ENCODE measurements around the gene RHEX.

RHEX gene

DNA sequence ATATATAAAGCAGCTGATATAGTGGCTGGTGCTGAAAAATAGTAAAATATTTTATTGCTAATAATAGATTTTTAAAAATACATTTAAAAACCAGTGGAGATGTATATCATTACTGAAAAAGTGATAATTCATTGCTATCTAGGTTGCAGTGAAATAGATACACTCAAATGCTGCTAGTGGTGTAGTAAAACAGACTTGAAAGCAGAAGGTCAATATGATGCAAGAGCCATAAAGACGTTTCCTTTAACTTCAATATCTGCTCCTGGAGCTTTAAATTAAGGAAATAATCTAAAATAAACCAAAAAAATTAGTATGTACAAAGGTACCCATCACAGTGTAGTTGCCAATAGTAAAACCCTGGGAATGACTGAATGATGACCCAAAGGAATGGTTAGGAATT lies 26.2 kb downstream of the RHEX start:
- Histone ChIP-seq H2AFZ (ENCODE audit: low read length) (no peak overlapping the region), H3K4me1 (ENCODE audit: control insufficient read depth in 2 of 2, insufficient read depth in 1 of 2, low read depth in 1 of 2, low read length in 2 of 2) (no peaks in the 10 kb centered on the region), H4K8ac (ENCODE audit: low read depth, low read length) (no peak overlapping the region), H2AK5ac (ENCODE audit: low read depth, low read length) (no peak overlapping the region), H2BK15ac (ENCODE audit: low read length) (no peak overlapping the region), H3K79me1 (ENCODE audit: low read depth, low read length) (no peaks in the 10 kb centered on the region), H3K18ac (ENCODE audit: low read length) (no peak overlapping the region), H3K4me3 (ENCODE audit: low read length in 2 of 2) (no peak overlapping the region), H3K4ac (ENCODE audit: low read length) (no peak overlapping the region), H4K91ac (ENCODE audit: low read depth, low read length, poor library complexity) (no peak overlapping the region), H3K14ac (ENCODE audit: low read length) (no peak overlapping the region), H3K4me2 (ENCODE audit: insufficient read depth, low read length, poor library complexity, severe bottlenecking) (no peak overlapping the region), H3K27me3 (ENCODE audit: control insufficient read depth in 3 of 3, insufficient read depth in 3 of 3, low read depth in 1 of 3, low read length in 3 of 3) (peaks cover 0 to 24% (median 2%) of the 10 kb centered on the region in 3 experiments), H2BK5ac (ENCODE audit: low read length) (no peak overlapping the region), H2BK12ac (ENCODE audit: low read length) (no peak overlapping the region), H3K36me3 (replicated peaks in 1 of 2; ENCODE audit: control insufficient read depth in 2 of 2, insufficient read depth in 2 of 2, low read length in 2 of 2) (no peaks in the 10 kb centered on the region), H3K9me3 (replicated peaks in 1 of 2; ENCODE audit: control insufficient read depth in 2 of 2, insufficient read depth in 1 of 2, low read depth in 1 of 2, low read length in 2 of 2) (no peaks in the 10 kb centered on the region), H3K23ac (ENCODE audit: low read depth, low read length, poor library complexity) (no peak overlapping the region), H3K27ac (replicated peaks; ENCODE audit: low read length) (no peak overlapping the region), H2BK120ac (ENCODE audit: low read depth, low read length) (no peak overlapping the region), H3K9ac (ENCODE audit: low read depth, low read length, poor library complexity) (no peak overlapping the region)
- WGBS, 2 donors (ENCODE audit: extremely low coverage in 2 of 2, insufficient read length in 2 of 2, insufficient replicate concordance in 1 of 2), result no CpG with 5 or more reads among the region's 1 CpG
- no peak for DNase-seq (ENCODE audit: low spot score)

- Histone ChIP-seq H3K4me2 (ENCODE audit: insufficient read depth, low read length, poor library complexity, severe bottlenecking) (no peak overlapping the region), H2BK15ac (ENCODE audit: low read length) (no peak overlapping the region), H2BK120ac (ENCODE audit: low read depth, low read length) (no peak overlapping the region), H3K4me3 (ENCODE audit: low read length in 2 of 2) (no peak overlapping the region), H3K36me3 (replicated peaks in 1 of 2; ENCODE audit: control insufficient read depth in 2 of 2, insufficient read depth in 2 of 2, low read length in 2 of 2) (no peaks in the 10 kb centered on the region), H3K79me1 (ENCODE audit: low read depth, low read length) (no peaks in the 10 kb centered on the region), H2BK5ac (ENCODE audit: low read length) (no peak overlapping the region), H3K27ac (replicated peaks; ENCODE audit: low read length) (no peak overlapping the region), H4K91ac (ENCODE audit: low read depth, low read length, poor library complexity) (no peak overlapping the region), H2BK12ac (ENCODE audit: low read length) (no peak overlapping the region), H3K4ac (ENCODE audit: low read length) (no peak overlapping the region), H3K9me3 (replicated peaks in 1 of 2; ENCODE audit: control insufficient read depth in 2 of 2, insufficient read depth in 1 of 2, low read depth in 1 of 2, low read length in 2 of 2) (no peaks in the 10 kb centered on the region), H3K14ac (ENCODE audit: low read length) (no peak overlapping the region), H3K9ac (ENCODE audit: low read depth, low read length, poor library complexity) (no peak overlapping the region), H3K23ac (ENCODE audit: low read depth, low read length, poor library complexity) (no peak overlapping the region), H3K4me1 (ENCODE audit: control insufficient read depth in 2 of 2, insufficient read depth in 1 of 2, low read depth in 1 of 2, low read length in 2 of 2) (no peaks in the 10 kb centered on the region), H2AK5ac (ENCODE audit: low read depth, low read length) (no peak overlapping the region), H2AFZ (ENCODE audit: low read length) (no peak overlapping the region), H3K27me3 (ENCODE audit: control insufficient read depth in 3 of 3, insufficient read depth in 3 of 3, low read depth in 1 of 3, low read length in 3 of 3) (peaks cover 0 to 32% (median 0%) of the 10 kb centered on the region in 3 experiments), H4K8ac (ENCODE audit: low read depth, low read length) (no peak overlapping the region), H3K18ac (ENCODE audit: low read length) (no peak overlapping the region)
- DNase-seq (ENCODE audit: low spot score), result no peak
- no CpG with 5 or more reads among the region's 8 CpGs for WGBS, 2 donors (ENCODE audit: extremely low coverage in 2 of 2, insufficient read length in 2 of 2, insufficient replicate concordance in 1 of 2)
Observed at GRCh38 chr1:206080026-206080820, 27.2 kb downstream of the RHEX start.

GRCh38 chr1:206081856-206082255 lies 28.9 kb downstream of the RHEX start:
- Histone ChIP-seq H3K9me3 (replicated peaks in 1 of 2; ENCODE audit: control insufficient read depth in 2 of 2, insufficient read depth in 1 of 2, low read depth in 1 of 2, low read length in 2 of 2) (no peaks in the 10 kb centered on the region), H2BK15ac (ENCODE audit: low read length) (no peak overlapping the region), H3K9ac (ENCODE audit: low read depth, low read length, poor library complexity) (no peak overlapping the region), H3K4ac (ENCODE audit: low read length) (no peak overlapping the region), H3K18ac (ENCODE audit: low read length) (no peak overlapping the region), H3K27me3 (ENCODE audit: control insufficient read depth in 3 of 3, insufficient read depth in 3 of 3, low read depth in 1 of 3, low read length in 3 of 3) (peaks cover 0 to 32% (median 0%) of the 10 kb centered on the region in 3 experiments), H4K91ac (ENCODE audit: low read depth, low read length, poor library complexity) (no peak overlapping the region), H3K36me3 (replicated peaks in 1 of 2; ENCODE audit: control insufficient read depth in 2 of 2, insufficient read depth in 2 of 2, low read length in 2 of 2) (no peaks in the 10 kb centered on the region), H2BK120ac (ENCODE audit: low read depth, low read length) (no peak overlapping the region), H3K79me1 (ENCODE audit: low read depth, low read length) (no peaks in the 10 kb centered on the region), H3K4me3 (ENCODE audit: low read length in 2 of 2) (no peak overlapping the region), H4K8ac (ENCODE audit: low read depth, low read length) (no peak overlapping the region), H3K14ac (ENCODE audit: low read length) (no peak overlapping the region), H3K27ac (replicated peaks; ENCODE audit: low read length) (no peak overlapping the region), H3K23ac (ENCODE audit: low read depth, low read length, poor library complexity) (no peak overlapping the region), H2BK12ac (ENCODE audit: low read length) (no peak overlapping the region), H2AFZ (ENCODE audit: low read length) (no peak overlapping the region), H2BK5ac (ENCODE audit: low read length) (no peak overlapping the region), H3K4me1 (ENCODE audit: control insufficient read depth in 2 of 2, insufficient read depth in 1 of 2, low read depth in 1 of 2, low read length in 2 of 2) (no peaks in the 10 kb centered on the region), H3K4me2 (ENCODE audit: insufficient read depth, low read length, poor library complexity, severe bottlenecking) (no peak overlapping the region), H2AK5ac (ENCODE audit: low read depth, low read length) (no peak overlapping the region)
- DNase-seq (ENCODE audit: low spot score), result no peak
- WGBS, 2 donors (ENCODE audit: extremely low coverage in 2 of 2, insufficient read length in 2 of 2, insufficient replicate concordance in 1 of 2), result no CpG with 5 or more reads among the region's 5 CpGs

DNA sequence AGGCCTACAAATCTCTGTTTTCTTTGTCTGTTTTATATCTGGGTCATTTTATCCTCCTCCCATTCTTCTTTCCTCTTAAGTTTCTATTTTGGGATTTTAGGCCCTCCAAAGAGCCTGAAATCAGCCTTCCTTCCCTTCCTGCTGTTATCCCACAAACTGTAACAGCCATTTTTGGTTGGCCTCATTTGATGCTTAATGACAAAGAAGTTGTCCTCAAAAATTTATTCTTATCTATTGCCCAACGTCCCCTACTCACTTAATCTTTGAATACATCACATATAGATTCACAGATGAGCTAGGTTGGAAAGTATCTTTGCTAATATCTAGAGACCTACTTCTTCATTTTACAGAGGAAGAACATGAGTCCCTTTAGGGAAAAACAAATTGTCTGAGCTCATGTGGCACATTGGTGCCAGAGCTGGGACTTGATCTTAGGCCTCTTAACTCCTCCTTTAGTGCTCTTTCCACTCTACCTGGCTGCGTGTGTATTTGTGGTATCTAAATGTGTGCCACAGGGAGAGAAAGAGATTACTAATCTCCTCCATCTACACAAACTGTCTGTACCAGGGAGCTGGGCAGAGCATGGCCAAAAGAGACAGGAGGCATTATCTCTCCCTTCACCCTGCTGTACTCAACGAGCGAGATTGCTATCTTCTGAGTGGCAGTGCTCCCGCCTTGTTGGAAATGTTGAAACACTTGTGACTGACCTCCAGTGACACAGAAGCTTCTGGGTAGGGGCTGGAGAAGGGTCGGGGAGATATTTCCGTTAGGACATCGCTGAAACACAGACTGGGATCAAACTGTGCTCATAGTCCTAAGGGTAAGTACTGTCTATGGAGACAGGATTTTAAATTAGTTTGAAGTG lies 30.1 kb downstream of the RHEX start:
- H3K27ac ChIP-seq (replicated peaks; ENCODE audit: low read length), result no peak overlapping the region
- no CpG with 5 or more reads among the region's 8 CpGs for WGBS, 2 donors (ENCODE audit: extremely low coverage in 2 of 2, insufficient read length in 2 of 2, insufficient replicate concordance in 1 of 2)

More for the DNA sequence above, 30.1 kb downstream of the RHEX start:
- Histone ChIP-seq H3K9ac (ENCODE audit: low read depth, low read length, poor library complexity) (no peak overlapping the region), H3K14ac (ENCODE audit: low read length) (no peak overlapping the region), H2BK120ac (ENCODE audit: low read depth, low read length) (no peak overlapping the region), H2BK12ac (ENCODE audit: low read length) (no peak overlapping the region), H3K4me2 (ENCODE audit: insufficient read depth, low read length, poor library complexity, severe bottlenecking) (no peak overlapping the region), H3K36me3 (replicated peaks in 1 of 2; ENCODE audit: control insufficient read depth in 2 of 2, insufficient read depth in 2 of 2, low read length in 2 of 2) (no peaks in the 10 kb centered on the region), H2BK5ac (ENCODE audit: low read length) (no peak overlapping the region), H4K91ac (ENCODE audit: low read depth, low read length, poor library complexity) (no peak overlapping the region), H3K18ac (ENCODE audit: low read length) (no peak overlapping the region), H3K9me3 (replicated peaks in 1 of 2; ENCODE audit: control insufficient read depth in 2 of 2, insufficient read depth in 1 of 2, low read depth in 1 of 2, low read length in 2 of 2) (no peaks in the 10 kb centered on the region), H4K8ac (ENCODE audit: low read depth, low read length) (no peak overlapping the region), H2BK15ac (ENCODE audit: low read length) (no peak overlapping the region), H3K4me1 (ENCODE audit: control insufficient read depth in 2 of 2, insufficient read depth in 1 of 2, low read depth in 1 of 2, low read length in 2 of 2) (no peaks in the 10 kb centered on the region), H2AK5ac (ENCODE audit: low read depth, low read length) (no peak overlapping the region), H3K27me3 (ENCODE audit: control insufficient read depth in 3 of 3, insufficient read depth in 3 of 3, low read depth in 1 of 3, low read length in 3 of 3) (peaks cover 0 to 30% (median 0%) of the 10 kb centered on the region in 3 experiments), H3K23ac (ENCODE audit: low read depth, low read length, poor library complexity) (no peak overlapping the region), H2AFZ (ENCODE audit: low read length) (no peak overlapping the region), H3K79me1 (ENCODE audit: low read depth, low read length) (no peaks in the 10 kb centered on the region), H3K4ac (ENCODE audit: low read length) (no peak overlapping the region), H3K4me3 (ENCODE audit: low read length in 2 of 2) (no peak overlapping the region)
- DNase-seq (ENCODE audit: low spot score), result no peak

Measured in neuronal stem cell (in vitro differentiated cells).